HG02571 (cell line): ENCODE results near the gene KIF4A.
"Not testable (repeated sequence)": the region's sequence is repeated elsewhere in the genome, so short reads cannot be mapped to it uniquely, and the experiment has no call there.

Experiments
- ATAC-seq: cut with Tn5 transposase; IDR thresholded peaks from one replicate; pipeline ENCODE4 v1.9.1; 2021; ENCODE audit warnings: mild to moderate bottlenecking, moderate library complexity; ENCODE audit not compliant: unreplicated experiment

The KIF4A gene

GRCh38 chrX:70280573-70280972, 9.3 kb upstream of the KIF4A start:
- ATAC-seq = no peak

GRCh38 chrX:70281951-70282350, 8.0 kb upstream of the KIF4A start, which contains the start of gene RAB41:
RAB41 (plus strand) TSS chrX:70282172; CDS start chrX:70282218, 46 bp downstream.
- ATAC-seq = no peak

- ATAC-seq = no peak
Observed at GRCh38 chrX:70289168-70289792, 624 bp upstream of the KIF4A start.

GRCh38 chrX:70292788-70293187, 2.9 kb downstream of the KIF4A start:
- ATAC-seq = no peak

- no peak for ATAC-seq
Observed at GRCh38 chrX:70293621-70294020, 3.7 kb downstream of the KIF4A start.

GRCh38 chrX:70301716-70302115, 11.8 kb downstream of the KIF4A start:
- no peak for ATAC-seq

- ATAC-seq = no peak
Observed at GRCh38 chrX:70313503-70313902, 23.6 kb downstream of the KIF4A start.

GRCh38 chrX:70322784-70323183, 32.9 kb downstream of the KIF4A start:
- no peak for ATAC-seq

- ATAC-seq = not testable (repeated sequence)
Observed at GRCh38 chrX:70323628-70324027, 33.7 kb downstream of the KIF4A start.

- ATAC-seq = no peak
Observed at GRCh38 chrX:70324326-70324725, 34.4 kb downstream of the KIF4A start.

- no peak for ATAC-seq
Observed at GRCh38 chrX:70331161-70331560, 41.3 kb downstream of the KIF4A start.

- ATAC-seq = no peak
Observed at GRCh38 chrX:70332600-70332999, 42.7 kb downstream of the KIF4A start.

- ATAC-seq = peak; percentile 99
Observed at GRCh38 chrX:70336767-70337166, 46.9 kb downstream of the KIF4A start.

GRCh38 chrX:70338290-70338689, 48.4 kb downstream of the KIF4A start:
- ATAC-seq = no peak

GRCh38 chrX:70343435-70343834, 53.5 kb downstream of the KIF4A start:
- ATAC-seq = no peak

GRCh38 chrX:70346418-70347070, 56.6 kb downstream of the KIF4A start:
- ATAC-seq = no peak

- not testable (repeated sequence) for ATAC-seq
Observed at GRCh38 chrX:70348825-70349224, 58.9 kb downstream of the KIF4A start.

GRCh38 chrX:70349367-70350125, 59.6 kb downstream of the KIF4A start:
- not testable (repeated sequence) for ATAC-seq

GRCh38 chrX:70352496-70352895, 62.6 kb downstream of the KIF4A start:
- ATAC-seq = no peak

GRCh38 chrX:70353514-70353913, 63.6 kb downstream of the KIF4A start:
- ATAC-seq = no peak

- no peak for ATAC-seq
Observed at GRCh38 chrX:70354716-70355115, 64.8 kb downstream of the KIF4A start.

GRCh38 chrX:70359458-70359857, 69.6 kb downstream of the KIF4A start:
- no peak for ATAC-seq
